Testis (tissue), 3 donors: ENCODE data around the gene CFAP68. TPM values are rescaled to one million over a fixed set of nuclear protein-coding genes. Genes with fewer than 3 reads are reported as not detected.
"Not testable (repeated sequence)": the region's sequence is repeated elsewhere in the genome, so short reads cannot be mapped to it uniquely, and the experiment has no call there.

Source experiments
- DNase-seq: peaks from one replicate; pipeline ENCODE4 v3.0.0-alpha.2; 2019
- H3K27ac ChIP-seq, 2 donors: fragments of 200-600 bp; sonication (generic); one replicate each; pipeline ENCODE4 v1.5.1; 2019
- H3K27me3 ChIP-seq: fragments of 200-600 bp; sonication (generic); one replicate; pipeline ENCODE4 v1.5.1; 2019
- H3K36me3 ChIP-seq: fragments of 200-600 bp; sonication (generic); one replicate; pipeline ENCODE4 v1.5.1; 2017; ENCODE audit warnings: low read depth; ENCODE audit errors: missing control alignments
- H3K4me1 ChIP-seq: fragments of 200-600 bp; sonication (generic); one replicate; pipeline ENCODE4 v1.5.1; 2019
- H3K4me3 ChIP-seq, 2 donors: fragments of 200-600 bp; sonication (generic); one replicate each; pipeline ENCODE4 v1.5.1; 2017 to 2019
- H3K9me3 ChIP-seq: fragments of 200-600 bp; sonication (generic); one replicate; pipeline ENCODE4 v1.5.1; 2017
- POLR2A ChIP-seq: fragments of 450-650 bp; IDR thresholded peaks from one replicate; pipeline ENCODE4 v1.6.1; 2017; ENCODE audit warnings: antibody characterized with exemption, mild to moderate bottlenecking, moderate library complexity
- whole genome bisulfite sequencing, 2 donors: methylation state at CpG; one replicate each; pipeline ENCODE4 v1.1.5; 2018; 5-methylcytosine and 5-hydroxymethylcytosine counted together
- intact Hi-C: fragments of 100-400 bp; cut with DNase I; formaldehyde crosslinking; loops from one replicate; pipeline ENCODE4 v1.15.1; 2023; ENCODE audit warnings: low total_unique reads
- polyA plus RNA-seq: library from polyadenylated mRNA; stranded (reverse); fragments of 350-450 nt; fragmentation: Illumina TruSeq; extraction: RNeasy Lipid Tissue Mini Kit (QIAGEN cat#74804); gene quantifications from one replicate; pipeline ENCODE4 v1.2.3, GENCODE V29; 2014; ENCODE audit warnings: low read depth, low replicate concordance; ENCODE audit not compliant: insufficient read depth
- small RNA-seq, 2 donors: library from RNA; depleted of rRNA; stranded (forward); fragments of <200 nt; gene quantifications; one replicate each; pipeline ENCODE3, GENCODE V24; 2016
- total RNA-seq, 2 donors: library from RNA; depleted of rRNA; stranded (reverse); fragments of >200 nt; gene quantifications; one replicate each; pipeline ENCODE4 v1.2.3, GENCODE V29; 2016
- TF ChIP-seq, protein P1 (sequence below), 3 experiments: fragments of 450-650 bp in 2 of 3; fragments of 200-600 bp in 1 of 3; sonication (generic) in 1 of 3; IDR thresholded peaks; one replicate each; pipeline ENCODE4 v1.5.1; 2016 to 2019; ENCODE audit warnings: antibody characterized with exemption in 3 of 3, mild to moderate bottlenecking in 2 of 3, moderate library complexity in 1 of 3

The CFAP68 gene
- total and polyA plus RNA-seq, 3 donors from 2014 or later, result 62.7 to 103 (median 68.5) TPM

GRCh38 chr11:111930472-111930871, 51.1 kb downstream of the CFAP68 start:
- WGBS, 2 donors, result 78 to 86% methylated on average over 4 of the region's 4 CpGs
- H3K27ac ChIP-seq, result no peak overlapping the region
- H3K36me3 ChIP-seq, result no peaks in the 10 kb centered on the region
- no peak overlapping the region for H3K4me3 ChIP-seq
- H3K9me3 ChIP-seq, result no peaks in the 10 kb centered on the region
- peaks cover 4% of the 10 kb centered on the region for H3K4me1 ChIP-seq
- H3K27me3 ChIP-seq, result no peaks in the 10 kb centered on the region
- TF ChIP-seq, protein P1, sequence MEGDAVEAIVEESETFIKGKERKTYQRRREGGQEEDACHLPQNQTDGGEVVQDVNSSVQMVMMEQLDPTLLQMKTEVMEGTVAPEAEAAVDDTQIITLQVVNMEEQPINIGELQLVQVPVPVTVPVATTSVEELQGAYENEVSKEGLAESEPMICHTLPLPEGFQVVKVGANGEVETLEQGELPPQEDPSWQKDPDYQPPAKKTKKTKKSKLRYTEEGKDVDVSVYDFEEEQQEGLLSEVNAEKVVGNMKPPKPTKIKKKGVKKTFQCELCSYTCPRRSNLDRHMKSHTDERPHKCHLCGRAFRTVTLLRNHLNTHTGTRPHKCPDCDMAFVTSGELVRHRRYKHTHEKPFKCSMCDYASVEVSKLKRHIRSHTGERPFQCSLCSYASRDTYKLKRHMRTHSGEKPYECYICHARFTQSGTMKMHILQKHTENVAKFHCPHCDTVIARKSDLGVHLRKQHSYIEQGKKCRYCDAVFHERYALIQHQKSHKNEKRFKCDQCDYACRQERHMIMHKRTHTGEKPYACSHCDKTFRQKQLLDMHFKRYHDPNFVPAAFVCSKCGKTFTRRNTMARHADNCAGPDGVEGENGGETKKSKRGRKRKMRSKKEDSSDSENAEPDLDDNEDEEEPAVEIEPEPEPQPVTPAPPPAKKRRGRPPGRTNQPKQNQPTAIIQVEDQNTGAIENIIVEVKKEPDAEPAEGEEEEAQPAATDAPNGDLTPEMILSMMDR (IDR thresholded peaks at IDR 0.05), result no peak
- TF ChIP-seq POLR2A, result no peak
- DNase-seq, result no peak
- intact Hi-C loops, result no loop called here

GRCh38 chr11:111932611-111932950, 53.2 kb downstream of the CFAP68 start:
- 83 to 88% methylated on average over 2 of the region's 2 CpGs for WGBS, 2 donors

DNA sequence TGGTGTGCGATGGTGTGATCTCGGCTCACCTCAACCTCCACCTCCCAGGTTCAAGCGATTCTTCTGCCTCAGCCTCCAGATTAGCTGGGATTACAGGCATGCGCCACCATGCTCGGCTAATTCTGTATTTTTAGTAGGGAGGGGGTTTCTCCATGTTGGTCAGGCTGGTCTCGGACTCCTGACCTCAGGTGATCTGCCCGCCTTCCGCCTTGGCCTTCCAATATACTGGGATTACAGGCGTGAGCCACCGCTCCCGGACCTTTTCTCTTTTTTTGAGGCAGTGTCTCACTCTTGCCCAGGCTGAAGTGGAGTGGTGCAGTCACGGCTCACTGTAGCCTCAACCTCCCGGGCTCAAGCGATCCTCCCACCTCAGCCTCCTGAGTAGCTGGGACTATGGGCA, 53.8 kb downstream of the CFAP68 start:
- H3K9me3 ChIP-seq, H3K36me3 ChIP-seq, H3K4me3 ChIP-seq, intact Hi-C loops, H3K27ac ChIP-seq, DNase-seq, H3K27me3 ChIP-seq: not testable (repeated sequence)
- peaks cover 13% of the 10 kb centered on the region for H3K4me1 ChIP-seq
- WGBS, 2 donors, result 93 to 95% methylated on average over 14 of the region's 14 CpGs

More at GRCh38 chr11:111932611-111932950, 53.2 kb downstream of the CFAP68 start:
- Histone ChIP-seq H3K4me3 (no peak overlapping the region), H3K27me3 (no peaks in the 10 kb centered on the region), H3K9me3 (no peaks in the 10 kb centered on the region), H3K27ac (no peak overlapping the region), H3K36me3 (no peaks in the 10 kb centered on the region), H3K4me1 (peaks cover 13% of the 10 kb centered on the region)
- TF ChIP-seq, protein P1 (IDR thresholded peaks at IDR 0.05), result no peak
- TF ChIP-seq POLR2A, result no peak
- no peak for DNase-seq
- intact Hi-C loops, result no loop called here

GRCh38 chr11:111933872-111934271, 54.5 kb downstream of the CFAP68 start:
- no peak overlapping the region for H3K27ac ChIP-seq
- 92 to 94% methylated on average over 1 of the region's 1 CpG for WGBS, 2 donors
- intact Hi-C loops, result no loop called here
- H3K27me3 ChIP-seq, result no peaks in the 10 kb centered on the region
- no peak for DNase-seq
- TF ChIP-seq POLR2A, result no peak
- TF ChIP-seq, protein P1 (IDR thresholded peaks at IDR 0.05), result no peak
- H3K4me1 ChIP-seq, result peaks cover 13% of the 10 kb centered on the region
- H3K9me3 ChIP-seq, result no peaks in the 10 kb centered on the region
- no peak overlapping the region for H3K4me3 ChIP-seq
- H3K36me3 ChIP-seq, result no peaks in the 10 kb centered on the region

DNA sequence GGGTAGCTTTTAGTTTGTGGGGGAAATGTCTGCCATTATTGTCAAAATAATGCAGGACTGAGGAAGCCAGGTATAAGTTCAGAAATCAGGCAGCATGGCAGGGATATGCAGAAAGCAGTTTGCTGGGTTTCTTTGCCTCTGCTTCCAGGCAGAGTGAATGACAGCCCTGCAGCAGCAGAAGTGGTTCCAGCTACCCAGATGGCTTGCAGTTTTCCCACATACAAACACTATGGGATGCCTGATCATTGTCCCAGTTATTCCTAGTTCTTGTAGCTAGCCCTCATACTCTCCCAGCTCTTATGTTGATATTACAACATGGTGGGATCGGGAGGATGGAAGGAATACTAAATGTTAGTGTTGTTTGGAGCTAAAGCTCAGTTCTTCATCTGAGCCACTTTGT, 55.0 kb downstream of the CFAP68 start:
- H3K27me3 ChIP-seq, result no peaks in the 10 kb centered on the region
- DNase-seq, result no peak
- intact Hi-C loops, result no loop called here
- H3K4me1 ChIP-seq, result peaks cover 13% of the 10 kb centered on the region
- WGBS, 2 donors, result 94 to 95% methylated on average over 1 of the region's 1 CpG
- H3K27ac ChIP-seq, result no peak overlapping the region
- no peak overlapping the region for H3K4me3 ChIP-seq
- no peaks in the 10 kb centered on the region for H3K36me3 ChIP-seq
- no peak for TF ChIP-seq POLR2A
- TF ChIP-seq, protein P1 (IDR thresholded peaks at IDR 0.05), result no peak
- H3K9me3 ChIP-seq, result no peaks in the 10 kb centered on the region

Small RNA genes within 50 kb of the gene (small RNA-seq; reads per million reads assigned to genes)
- gene C11orf52, result 0 reads per million in 2 donors
- 0 to 0.09 reads per million in 2 donors for gene GNG5P3
- 0 reads per million in 2 donors for gene RNA5SP351
- gene RPL37AP8, result 0 reads per million in 2 donors

Other genes starting within 250 kb of the CFAP68 start
- 10 to 100 TPM; 67.2 to 75.8 TPM for gene PPP2R1B, start 113.2 kb upstream of the CFAP68 start, total RNA-seq
- gene PPP2R1B, start 113.2 kb upstream of the CFAP68 start, polyA plus RNA-seq, result 115 TPM
- gene ALG9, start 8.0 kb upstream of the CFAP68 start, total RNA-seq, result 10 to 100 TPM; 41.3 to 42.0 TPM
- 40.1 TPM for gene ALG9, start 8.0 kb upstream of the CFAP68 start, polyA plus RNA-seq
- 1 to 10 TPM; 7.4 to 7.8 TPM for gene FDXACB1, start 376 bp upstream of the CFAP68 start, total RNA-seq
- gene FDXACB1, start 376 bp upstream of the CFAP68 start, polyA plus RNA-seq, result 7.2 TPM
- gene CRYAB, start 32.2 kb downstream of the CFAP68 start, total RNA-seq, result 10 to 100 TPM; 18.4 to 20.6 TPM
- 116 TPM for gene CRYAB, start 32.2 kb downstream of the CFAP68 start, polyA plus RNA-seq
- not detected for gene HSPB2, start 33.2 kb downstream of the CFAP68 start, total RNA-seq
- gene HSPB2, start 33.2 kb downstream of the CFAP68 start, polyA plus RNA-seq, result 6.0 TPM
- 1 to 10 TPM; 1.4 to 2.0 TPM for gene C11orf52, start 39.4 kb downstream of the CFAP68 start, total RNA-seq
- gene C11orf52, start 39.4 kb downstream of the CFAP68 start, polyA plus RNA-seq, result 1.6 TPM
- gene DIXDC1, start 57.8 kb downstream of the CFAP68 start, total RNA-seq, result 10 to 100 TPM; 21.8 to 26.6 TPM
- gene DIXDC1, start 57.8 kb downstream of the CFAP68 start, polyA plus RNA-seq, result 49.5 TPM
- gene DLAT, start 145.9 kb downstream of the CFAP68 start, total RNA-seq, result 10 to 100 TPM; 20.9 to 21.9 TPM
- gene DLAT, start 145.9 kb downstream of the CFAP68 start, polyA plus RNA-seq, result 23.2 TPM
- 10 to 100 TPM; 31.2 to 59.5 TPM for gene PIH1D2, start 194.5 kb downstream of the CFAP68 start, total RNA-seq
- gene PIH1D2, start 194.5 kb downstream of the CFAP68 start, polyA plus RNA-seq, result 97.8 TPM
- 10 to 100 TPM; 14.8 to 20.8 TPM for gene NKAPD1, start 194.8 kb downstream of the CFAP68 start, total RNA-seq
- 18.7 TPM for gene NKAPD1, start 194.8 kb downstream of the CFAP68 start, polyA plus RNA-seq
- 10 to 100 TPM; 50.9 to 61.3 TPM for gene TIMM8B, start 207.2 kb downstream of the CFAP68 start, total RNA-seq
- gene TIMM8B, start 207.2 kb downstream of the CFAP68 start, polyA plus RNA-seq, result 72.4 TPM
- 10 to 100 TPM; 48.7 to 60.5 TPM for gene SDHD, start 207.3 kb downstream of the CFAP68 start, total RNA-seq
- 75.9 TPM for gene SDHD, start 207.3 kb downstream of the CFAP68 start, polyA plus RNA-seq